ENCODE data around the gene ALDH1L1.

The ALDH1L1 gene

DNA sequence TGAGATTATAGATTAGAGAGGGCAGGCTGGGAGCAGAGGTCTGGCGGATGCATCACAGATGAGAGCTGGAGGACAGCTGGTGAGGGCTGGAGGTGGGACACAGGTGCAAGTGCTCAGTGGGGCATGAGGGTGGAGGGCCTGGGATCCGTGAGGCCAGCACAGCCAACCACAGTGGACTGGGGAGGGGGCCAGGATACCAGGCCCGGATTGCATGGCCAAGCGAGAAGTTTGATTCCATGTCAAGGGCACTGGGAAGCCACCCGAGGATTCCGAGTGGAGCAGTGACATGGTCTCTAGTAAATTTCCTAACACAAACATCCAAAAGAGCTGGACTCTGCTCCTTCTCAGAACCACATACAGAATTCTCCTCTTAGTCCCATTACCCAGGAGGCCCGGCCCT is 52.5 kb downstream of the ALDH1L1 start:
- H3K9ac ChIP-seq (ENCODE audit: low read length): no peak overlapping the region
- H3K9me2 ChIP-seq (replicated peaks; ENCODE audit: insufficient read depth, low read length): no peaks in the 10 kb centered on the region
- DNase-seq: no peak
- TF ChIP-seq, protein P1, sequence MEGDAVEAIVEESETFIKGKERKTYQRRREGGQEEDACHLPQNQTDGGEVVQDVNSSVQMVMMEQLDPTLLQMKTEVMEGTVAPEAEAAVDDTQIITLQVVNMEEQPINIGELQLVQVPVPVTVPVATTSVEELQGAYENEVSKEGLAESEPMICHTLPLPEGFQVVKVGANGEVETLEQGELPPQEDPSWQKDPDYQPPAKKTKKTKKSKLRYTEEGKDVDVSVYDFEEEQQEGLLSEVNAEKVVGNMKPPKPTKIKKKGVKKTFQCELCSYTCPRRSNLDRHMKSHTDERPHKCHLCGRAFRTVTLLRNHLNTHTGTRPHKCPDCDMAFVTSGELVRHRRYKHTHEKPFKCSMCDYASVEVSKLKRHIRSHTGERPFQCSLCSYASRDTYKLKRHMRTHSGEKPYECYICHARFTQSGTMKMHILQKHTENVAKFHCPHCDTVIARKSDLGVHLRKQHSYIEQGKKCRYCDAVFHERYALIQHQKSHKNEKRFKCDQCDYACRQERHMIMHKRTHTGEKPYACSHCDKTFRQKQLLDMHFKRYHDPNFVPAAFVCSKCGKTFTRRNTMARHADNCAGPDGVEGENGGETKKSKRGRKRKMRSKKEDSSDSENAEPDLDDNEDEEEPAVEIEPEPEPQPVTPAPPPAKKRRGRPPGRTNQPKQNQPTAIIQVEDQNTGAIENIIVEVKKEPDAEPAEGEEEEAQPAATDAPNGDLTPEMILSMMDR (IDR thresholded peaks at IDR 0.05; ENCODE audit: low read length): no peak
- TF ChIP-seq EZH2 (optimal IDR thresholded peaks at IDR 0.05; ENCODE audit: low read depth, low read length): no peak
- H3K79me2 ChIP-seq (ENCODE audit: low read length): no peaks in the 10 kb centered on the region
- H3K4me1 ChIP-seq (ENCODE audit: low read length): no peaks in the 10 kb centered on the region
- H3K27ac ChIP-seq (ENCODE audit: low read length): no peak overlapping the region
- H3K9me3 ChIP-seq (replicated peaks; ENCODE audit: insufficient read depth, low read length): no peaks in the 10 kb centered on the region
- H4K20me1 ChIP-seq (ENCODE audit: insufficient read depth, low read length): no peaks in the 10 kb centered on the region
- peaks cover 5% of the 10 kb centered on the region; the same call in 1 of the 2 replicates for H3K27me3 ChIP-seq (replicated peaks; ENCODE audit: insufficient read depth, low read length)
- H3F3A ChIP-seq (ENCODE audit: insufficient read depth, low read length): no peaks in the 10 kb centered on the region
- no peaks in the 10 kb centered on the region for H3K36me3 ChIP-seq (replicated peaks; ENCODE audit: insufficient read depth, low read length)
- H2AFZ ChIP-seq (ENCODE audit: low read length): no peak overlapping the region
- H3K4me3 ChIP-seq (ENCODE audit: low read length): no peak overlapping the region
- no peak overlapping the region for H3K4me2 ChIP-seq (ENCODE audit: low read depth, low read length)

- Histone ChIP-seq H3K36me3 (replicated peaks; ENCODE audit: insufficient read depth, low read length) (no peaks in the 10 kb centered on the region), H3K27ac (ENCODE audit: low read length) (no peak overlapping the region), H3K9me3 (replicated peaks; ENCODE audit: insufficient read depth, low read length) (no peaks in the 10 kb centered on the region), H3K9me2 (replicated peaks; ENCODE audit: insufficient read depth, low read length) (no peaks in the 10 kb centered on the region), H3F3A (ENCODE audit: insufficient read depth, low read length) (no peaks in the 10 kb centered on the region), H3K27me3 (replicated peaks; ENCODE audit: insufficient read depth, low read length) (peaks cover 5% of the 10 kb centered on the region; the same call in 1 of the 2 replicates), H3K9ac (ENCODE audit: low read length) (no peak overlapping the region), H3K4me1 (ENCODE audit: low read length) (no peaks in the 10 kb centered on the region), H3K4me2 (ENCODE audit: low read depth, low read length) (no peak overlapping the region), H3K4me3 (ENCODE audit: low read length) (no peak overlapping the region), H2AFZ (ENCODE audit: low read length) (no peak overlapping the region), H3K79me2 (ENCODE audit: low read length) (no peaks in the 10 kb centered on the region), H4K20me1 (ENCODE audit: insufficient read depth, low read length) (no peaks in the 10 kb centered on the region)
- TF ChIP-seq EZH2 (optimal IDR thresholded peaks at IDR 0.05; ENCODE audit: low read depth, low read length): no peak
- TF ChIP-seq, protein P1 (IDR thresholded peaks at IDR 0.05; ENCODE audit: low read length): no peak
- no peak for TF ChIP-seq EZH2phosphoT487 (IDR thresholded peaks at IDR 0.05; ENCODE audit: low read length)
- DNase-seq: no peak
Measured at GRCh38 chr3:126127452-126127851, 52.9 kb downstream of the ALDH1L1 start.

- H3F3A ChIP-seq (ENCODE audit: insufficient read depth, low read length): no peaks in the 10 kb centered on the region
- no peaks in the 10 kb centered on the region for H3K79me2 ChIP-seq (ENCODE audit: low read length)
Measured at GRCh38 chr3:126126811-126127431, 53.5 kb downstream of the ALDH1L1 start.

More at GRCh38 chr3:126126811-126127431, 53.5 kb downstream of the ALDH1L1 start:
- Histone ChIP-seq H3K4me3 (ENCODE audit: low read length) (no peak overlapping the region), H3K36me3 (replicated peaks; ENCODE audit: insufficient read depth, low read length) (no peaks in the 10 kb centered on the region), H3K27ac (ENCODE audit: low read length) (no peak overlapping the region), H3K27me3 (replicated peaks; ENCODE audit: insufficient read depth, low read length) (peaks cover 5% of the 10 kb centered on the region; the same call in 1 of the 2 replicates), H4K20me1 (ENCODE audit: insufficient read depth, low read length) (no peaks in the 10 kb centered on the region), H3K4me2 (ENCODE audit: low read depth, low read length) (no peak overlapping the region), H2AFZ (ENCODE audit: low read length) (no peak overlapping the region), H3K9me2 (replicated peaks; ENCODE audit: insufficient read depth, low read length) (no peaks in the 10 kb centered on the region), H3K4me1 (ENCODE audit: low read length) (no peaks in the 10 kb centered on the region), H3K9ac (ENCODE audit: low read length) (no peak overlapping the region), H3K9me3 (replicated peaks; ENCODE audit: insufficient read depth, low read length) (no peaks in the 10 kb centered on the region)
- TF ChIP-seq, protein P1 (IDR thresholded peaks at IDR 0.05; ENCODE audit: low read length): no peak
- TF ChIP-seq EZH2phosphoT487 (IDR thresholded peaks at IDR 0.05; ENCODE audit: low read length): no peak
- no peak for TF ChIP-seq EZH2 (optimal IDR thresholded peaks at IDR 0.05; ENCODE audit: low read depth, low read length)
- DNase-seq: no peak
